Measurements from ENCODE around the gene CSRP1.

Gene CSRP1

GRCh38 chr1:201485184-201485774 is 21.6 kb downstream of the CSRP1 start:
- no peak overlapping the region for H3K27ac ChIP-seq (ENCODE audit: low read depth, low read length)

GRCh38 chr1:201483373-201483949 is 23.5 kb downstream of the CSRP1 start:
- Histone ChIP-seq H3K4me2 (ENCODE audit: low read length) (no peak overlapping the region), H3K79me2 (ENCODE audit: control insufficient read depth, low read length) (no peaks in the 10 kb centered on the region), H4K20me1 (ENCODE audit: control insufficient read depth, insufficient read depth, low read depth, low read length) (no peaks in the 10 kb centered on the region), H3K36me3 (ENCODE audit: control insufficient read depth, low read length) (peaks cover 7% of the 10 kb centered on the region; the same call in 1 of the 2 replicates), H3K4me3 (ENCODE audit: low read length) (no peak overlapping the region), H3F3A (ENCODE audit: control insufficient read depth, insufficient read depth) (peaks cover 6% of the 10 kb centered on the region), H3K27ac (ENCODE audit: low read depth, low read length) (no peak overlapping the region), H3K9me3 (ENCODE audit: control insufficient read depth, insufficient read depth, low read length) (no peaks in the 10 kb centered on the region), H3K9me2 (replicated peaks; ENCODE audit: control insufficient read depth, low read length) (no peaks in the 10 kb centered on the region), H3K27me3 (ENCODE audit: control insufficient read depth, low read length) (peaks cover 11% of the 10 kb centered on the region), H3K4me1 (ENCODE audit: control insufficient read depth, low read length) (peaks cover 32% of the 10 kb centered on the region)
- TF ChIP-seq CTCF (IDR thresholded peaks at IDR 0.05; ENCODE audit: low read depth, low read length, poor library complexity, severe bottlenecking), result no peak
- no peak for TF ChIP-seq EZH2phosphoT487 (IDR thresholded peaks at IDR 0.05; ENCODE audit: borderline replicate concordance, low read length)

More at GRCh38 chr1:201485184-201485774, 21.6 kb downstream of the CSRP1 start:
- no peaks in the 10 kb centered on the region for H3K9me2 ChIP-seq (replicated peaks; ENCODE audit: control insufficient read depth, low read length)
- no peaks in the 10 kb centered on the region for H3K79me2 ChIP-seq (ENCODE audit: control insufficient read depth, low read length)
- no peaks in the 10 kb centered on the region for H3F3A ChIP-seq (ENCODE audit: control insufficient read depth, insufficient read depth)
- TF ChIP-seq EZH2phosphoT487 (IDR thresholded peaks at IDR 0.05; ENCODE audit: borderline replicate concordance, low read length) (no peak), CTCF (IDR thresholded peaks at IDR 0.05; ENCODE audit: low read depth, low read length, poor library complexity, severe bottlenecking) (no peak)
- H3K4me1 ChIP-seq (ENCODE audit: control insufficient read depth, low read length), result peaks cover 31% of the 10 kb centered on the region
- no peak overlapping the region for H3K4me2 ChIP-seq (ENCODE audit: low read length)
- no peak overlapping the region for H3K4me3 ChIP-seq (ENCODE audit: low read length)
- no peaks in the 10 kb centered on the region for H3K9me3 ChIP-seq (ENCODE audit: control insufficient read depth, insufficient read depth, low read length)
- H3K27me3 ChIP-seq (ENCODE audit: control insufficient read depth, low read length), result peaks cover 11% of the 10 kb centered on the region
- peaks cover 13% of the 10 kb centered on the region; the same call in 1 of the 2 replicates for H3K36me3 ChIP-seq (ENCODE audit: control insufficient read depth, low read length)
- no peaks in the 10 kb centered on the region for H4K20me1 ChIP-seq (ENCODE audit: control insufficient read depth, insufficient read depth, low read depth, low read length)

- H3F3A ChIP-seq (ENCODE audit: control insufficient read depth, insufficient read depth), result peaks cover 6% of the 10 kb centered on the region
- H4K20me1 ChIP-seq (ENCODE audit: control insufficient read depth, insufficient read depth, low read depth, low read length), result no peaks in the 10 kb centered on the region
- H3K4me2 ChIP-seq (ENCODE audit: low read length), result no peak overlapping the region
- H3K9me3 ChIP-seq (ENCODE audit: control insufficient read depth, insufficient read depth, low read length), result no peaks in the 10 kb centered on the region
- no peak overlapping the region for H3K27ac ChIP-seq (ENCODE audit: low read depth, low read length)
- H3K79me2 ChIP-seq (ENCODE audit: control insufficient read depth, low read length), result no peaks in the 10 kb centered on the region
- peaks cover 32% of the 10 kb centered on the region for H3K4me1 ChIP-seq (ENCODE audit: control insufficient read depth, low read length)
- H3K4me3 ChIP-seq (ENCODE audit: low read length), result no peak overlapping the region
- peaks cover 6% of the 10 kb centered on the region; the same call in 1 of the 2 replicates for H3K36me3 ChIP-seq (ENCODE audit: control insufficient read depth, low read length)
- H3K9me2 ChIP-seq (replicated peaks; ENCODE audit: control insufficient read depth, low read length), result no peaks in the 10 kb centered on the region
- TF ChIP-seq EZH2phosphoT487 (IDR thresholded peaks at IDR 0.05; ENCODE audit: borderline replicate concordance, low read length) (no peak), CTCF (IDR thresholded peaks at IDR 0.05; ENCODE audit: low read depth, low read length, poor library complexity, severe bottlenecking) (no peak)
- peaks cover 11% of the 10 kb centered on the region for H3K27me3 ChIP-seq (ENCODE audit: control insufficient read depth, low read length)
Measured at GRCh38 chr1:201482755-201483154, 24.2 kb downstream of the CSRP1 start.
